ENCODE measurements around the gene ISG15. TPM values are rescaled to one million over a fixed set of nuclear protein-coding genes. Genes with fewer than 3 reads are reported as not detected.

The ISG15 gene
- total and polyA plus RNA-seq, 2 of the 13 experiments (the other 11 are each of a cell fraction or from before 2014, with no cell fraction given): 42.1 to 54.9 TPM

DNA sequence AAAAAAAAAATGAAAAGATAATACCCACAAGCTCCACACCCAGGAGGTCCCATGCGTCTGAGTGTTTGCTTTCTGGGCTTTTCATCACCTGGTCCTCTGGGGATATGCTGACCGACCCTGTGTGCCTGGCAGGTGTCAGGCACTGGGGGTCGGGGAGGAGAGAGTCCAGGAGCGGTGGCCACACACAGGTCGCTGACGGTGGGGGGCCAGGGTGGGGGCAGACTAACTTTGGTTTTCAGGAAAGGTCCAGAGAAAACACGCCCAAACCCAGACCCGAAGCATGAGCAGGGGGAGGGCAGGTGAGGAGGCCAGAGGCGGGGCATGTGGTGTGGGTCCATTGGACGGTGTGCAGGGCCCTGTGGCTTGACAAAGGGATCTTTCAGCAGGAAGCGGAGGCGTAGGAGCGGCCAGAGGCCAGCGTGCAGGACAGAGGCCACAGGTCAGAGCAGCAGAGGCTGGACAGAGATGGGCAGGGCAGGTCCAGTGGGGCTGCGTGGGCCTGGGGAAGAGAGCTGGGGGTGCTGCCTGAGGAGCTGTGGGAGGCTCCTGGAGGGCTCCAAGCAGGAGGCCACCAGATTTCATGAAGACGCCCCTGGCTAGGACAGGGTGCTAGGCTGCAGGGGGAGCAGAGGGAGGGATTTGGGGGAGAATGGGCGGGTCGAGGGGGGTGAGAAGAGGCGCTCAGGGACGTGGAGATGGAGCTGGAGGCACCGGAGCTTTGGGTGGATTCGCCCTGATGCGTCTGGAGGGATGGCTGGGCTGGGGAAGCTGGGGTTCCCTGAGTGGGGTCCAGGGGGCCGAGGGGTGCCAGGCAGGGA is 45.0 kb downstream of the ISG15 start (continued):
- TF ChIP-seq, protein P1, sequence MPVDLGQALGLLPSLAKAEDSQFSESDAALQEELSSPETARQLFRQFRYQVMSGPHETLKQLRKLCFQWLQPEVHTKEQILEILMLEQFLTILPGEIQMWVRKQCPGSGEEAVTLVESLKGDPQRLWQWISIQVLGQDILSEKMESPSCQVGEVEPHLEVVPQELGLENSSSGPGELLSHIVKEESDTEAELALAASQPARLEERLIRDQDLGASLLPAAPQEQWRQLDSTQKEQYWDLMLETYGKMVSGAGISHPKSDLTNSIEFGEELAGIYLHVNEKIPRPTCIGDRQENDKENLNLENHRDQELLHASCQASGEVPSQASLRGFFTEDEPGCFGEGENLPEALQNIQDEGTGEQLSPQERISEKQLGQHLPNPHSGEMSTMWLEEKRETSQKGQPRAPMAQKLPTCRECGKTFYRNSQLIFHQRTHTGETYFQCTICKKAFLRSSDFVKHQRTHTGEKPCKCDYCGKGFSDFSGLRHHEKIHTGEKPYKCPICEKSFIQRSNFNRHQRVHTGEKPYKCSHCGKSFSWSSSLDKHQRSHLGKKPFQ (CRISPR knock-in tag; IDR thresholded peaks at IDR 0.05; ENCODE audit: insufficient replicate concordance): peak; percentile 50
- TF ChIP-seq CAMTA2 (CRISPR knock-in tag; IDR thresholded peaks at IDR 0.05; ENCODE audit: borderline replicate concordance): no peak
- TF ChIP-seq ZNF7 (CRISPR knock-in tag; IDR thresholded peaks at IDR 0.05): no peak
- no peak for TF ChIP-seq NFE2L1 (CRISPR knock-in tag; IDR thresholded peaks at IDR 0.05; ENCODE audit: borderline replicate concordance)
- TF ChIP-seq ASH2L (IDR thresholded peaks at IDR 0.05; ENCODE audit: insufficient read length, low read depth, low read length): peak; percentile 31
- TF ChIP-seq, protein P2, sequence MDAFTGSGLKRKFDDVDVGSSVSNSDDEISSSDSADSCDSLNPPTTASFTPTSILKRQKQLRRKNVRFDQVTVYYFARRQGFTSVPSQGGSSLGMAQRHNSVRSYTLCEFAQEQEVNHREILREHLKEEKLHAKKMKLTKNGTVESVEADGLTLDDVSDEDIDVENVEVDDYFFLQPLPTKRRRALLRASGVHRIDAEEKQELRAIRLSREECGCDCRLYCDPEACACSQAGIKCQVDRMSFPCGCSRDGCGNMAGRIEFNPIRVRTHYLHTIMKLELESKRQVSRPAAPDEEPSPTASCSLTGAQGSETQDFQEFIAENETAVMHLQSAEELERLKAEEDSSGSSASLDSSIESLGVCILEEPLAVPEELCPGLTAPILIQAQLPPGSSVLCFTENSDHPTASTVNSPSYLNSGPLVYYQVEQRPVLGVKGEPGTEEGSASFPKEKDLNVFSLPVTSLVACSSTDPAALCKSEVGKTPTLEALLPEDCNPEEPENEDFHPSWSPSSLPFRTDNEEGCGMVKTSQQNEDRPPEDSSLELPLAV (CRISPR knock-in tag; conservative IDR thresholded peaks at IDR 0.05; ENCODE audit: low read depth): no peak
- TF ChIP-seq, protein P3, sequence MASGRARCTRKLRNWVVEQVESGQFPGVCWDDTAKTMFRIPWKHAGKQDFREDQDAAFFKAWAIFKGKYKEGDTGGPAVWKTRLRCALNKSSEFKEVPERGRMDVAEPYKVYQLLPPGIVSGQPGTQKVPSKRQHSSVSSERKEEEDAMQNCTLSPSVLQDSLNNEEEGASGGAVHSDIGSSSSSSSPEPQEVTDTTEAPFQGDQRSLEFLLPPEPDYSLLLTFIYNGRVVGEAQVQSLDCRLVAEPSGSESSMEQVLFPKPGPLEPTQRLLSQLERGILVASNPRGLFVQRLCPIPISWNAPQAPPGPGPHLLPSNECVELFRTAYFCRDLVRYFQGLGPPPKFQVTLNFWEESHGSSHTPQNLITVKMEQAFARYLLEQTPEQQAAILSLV (CRISPR knock-in tag; IDR thresholded peaks at IDR 0.05; ENCODE audit: borderline replicate concordance): no peak
- TF ChIP-seq ZNF263 (CRISPR knock-in tag; IDR thresholded peaks at IDR 0.05): no peak; the same call in 1 of the 2 replicates
- TF ChIP-seq, protein P4, sequence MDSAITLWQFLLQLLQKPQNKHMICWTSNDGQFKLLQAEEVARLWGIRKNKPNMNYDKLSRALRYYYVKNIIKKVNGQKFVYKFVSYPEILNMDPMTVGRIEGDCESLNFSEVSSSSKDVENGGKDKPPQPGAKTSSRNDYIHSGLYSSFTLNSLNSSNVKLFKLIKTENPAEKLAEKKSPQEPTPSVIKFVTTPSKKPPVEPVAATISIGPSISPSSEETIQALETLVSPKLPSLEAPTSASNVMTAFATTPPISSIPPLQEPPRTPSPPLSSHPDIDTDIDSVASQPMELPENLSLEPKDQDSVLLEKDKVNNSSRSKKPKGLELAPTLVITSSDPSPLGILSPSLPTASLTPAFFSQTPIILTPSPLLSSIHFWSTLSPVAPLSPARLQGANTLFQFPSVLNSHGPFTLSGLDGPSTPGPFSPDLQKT (CRISPR knock-in tag; IDR thresholded peaks at IDR 0.05; ENCODE audit: borderline replicate concordance): no peak
- TF ChIP-seq, protein P5, sequence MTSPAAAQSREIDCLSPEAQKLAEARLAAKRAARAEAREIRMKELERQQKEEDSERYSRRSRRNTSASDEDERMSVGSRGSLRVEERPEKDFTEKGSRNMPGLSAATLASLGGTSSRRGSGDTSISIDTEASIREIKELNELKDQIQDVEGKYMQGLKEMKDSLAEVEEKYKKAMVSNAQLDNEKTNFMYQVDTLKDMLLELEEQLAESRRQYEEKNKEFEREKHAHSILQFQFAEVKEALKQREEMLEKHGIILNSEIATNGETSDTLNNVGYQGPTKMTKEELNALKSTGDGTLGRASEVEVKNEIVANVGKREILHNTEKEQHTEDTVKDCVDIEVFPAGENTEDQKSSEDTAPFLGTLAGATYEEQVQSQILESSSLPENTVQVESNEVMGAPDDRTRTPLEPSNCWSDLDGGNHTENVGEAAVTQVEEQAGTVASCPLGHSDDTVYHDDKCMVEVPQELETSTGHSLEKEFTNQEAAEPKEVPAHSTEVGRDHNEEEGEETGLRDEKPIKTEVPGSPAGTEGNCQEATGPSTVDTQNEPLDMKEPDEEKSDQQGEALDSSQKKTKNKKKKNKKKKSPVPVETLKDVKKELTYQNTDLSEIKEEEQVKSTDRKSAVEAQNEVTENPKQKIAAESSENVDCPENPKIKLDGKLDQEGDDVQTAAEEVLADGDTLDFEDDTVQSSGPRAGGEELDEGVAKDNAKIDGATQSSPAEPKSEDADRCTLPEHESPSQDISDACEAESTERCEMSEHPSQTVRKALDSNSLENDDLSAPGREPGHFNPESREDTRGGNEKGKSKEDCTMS (CRISPR knock-in tag; conservative IDR thresholded peaks at IDR 0.05): no peak
- TF ChIP-seq ZNF333 (CRISPR knock-in tag; IDR thresholded peaks at IDR 0.05; ENCODE audit: borderline replicate concordance): 0 out of 2 replicates have a peak, but pooled peaks have one; percentile 62
- no peak for TF ChIP-seq ZNF235 (CRISPR knock-in tag; IDR thresholded peaks at IDR 0.05; ENCODE audit: borderline replicate concordance)
- no peak; the same call in 1 of the 2 replicates for TF ChIP-seq FOXK2 (IDR thresholded peaks at IDR 0.05)
- peak; percentile 77 for TF ChIP-seq HNF4A (CRISPR knock-in tag; IDR thresholded peaks at IDR 0.05)
- TF ChIP-seq ZNF614 (CRISPR knock-in tag; IDR thresholded peaks at IDR 0.05; ENCODE audit: borderline replicate concordance): no peak
- no peak for TF ChIP-seq NFYC (CRISPR knock-in tag; IDR thresholded peaks at IDR 0.05)
- no peak; the same call in 1 of the 2 replicates for TF ChIP-seq ZNF878 (CRISPR knock-in tag; IDR thresholded peaks at IDR 0.05)
- no peak for TF ChIP-seq CREB1 (IDR thresholded peaks at IDR 0.05)
- TF ChIP-seq CREB1 (CRISPR knock-in tag; IDR thresholded peaks at IDR 0.05): peak; percentile 65
- 0 out of 2 replicates have a peak, but pooled peaks have one; percentile 16 for TF ChIP-seq PPARG (CRISPR knock-in tag; conservative IDR thresholded peaks at IDR 0.05)
- TF ChIP-seq ZFP1 (CRISPR knock-in tag; IDR thresholded peaks at IDR 0.05): 0 out of 2 replicates have a peak, but pooled peaks have one; percentile 18
- TF ChIP-seq NR2F1 (CRISPR knock-in tag; IDR thresholded peaks at IDR 0.05): peak in 1 of 2 experiments; percentile 84; a peak in 2 of 4 replicates

All from HepG2 (cell line).